Activated CD4-positive, alpha-beta T cell treated with anti-CD3 and anti-CD28 coated beads, Interleukin-2, amount 50 U/mL, for 1 hour (primary cell): ENCODE measurements around the gene DENND1A.

Source experiments
- DNase-seq: peaks from one replicate; pipeline ENCODE4 v3.0.0-alpha.2; 2020

The DENND1A gene

GRCh38 chr9:123722378-123722777 lies 207.5 kb downstream of the DENND1A start:
- DNase-seq, result no peak

GRCh38 chr9:123718188-123718587 lies 211.7 kb downstream of the DENND1A start:
- no peak for DNase-seq

- no peak for DNase-seq
Measured at GRCh38 chr9:123717581-123718175, 212.2 kb downstream of the DENND1A start.

GRCh38 chr9:123716339-123716945 lies 213.5 kb downstream of the DENND1A start:
- no peak for DNase-seq

- DNase-seq, result no peak
Measured at GRCh38 chr9:123715258-123715657, 214.7 kb downstream of the DENND1A start.

GRCh38 chr9:123713282-123713681 lies 216.6 kb downstream of the DENND1A start:
- DNase-seq, result no peak

- no peak for DNase-seq
Measured at GRCh38 chr9:123712399-123712798, 217.5 kb downstream of the DENND1A start.

- no peak for DNase-seq
Measured at GRCh38 chr9:123710299-123710698, 219.6 kb downstream of the DENND1A start.

- DNase-seq, result no peak
Measured at GRCh38 chr9:123702483-123702882, 227.4 kb downstream of the DENND1A start.

GRCh38 chr9:123697686-123698085 lies 232.2 kb downstream of the DENND1A start:
- no peak for DNase-seq

- DNase-seq, result no peak
Measured at GRCh38 chr9:123696476-123696875, 233.4 kb downstream of the DENND1A start.

GRCh38 chr9:123695386-123695785 lies 234.5 kb downstream of the DENND1A start:
- no peak for DNase-seq

- DNase-seq, result no peak
Measured at GRCh38 chr9:123691765-123692303, 238.1 kb downstream of the DENND1A start.

GRCh38 chr9:123689701-123690428 lies 240.1 kb downstream of the DENND1A start:
- DNase-seq, result no peak

- no peak for DNase-seq
Measured at GRCh38 chr9:123687246-123687751, 242.6 kb downstream of the DENND1A start.

- no peak for DNase-seq
Measured at GRCh38 chr9:123686829-123687192, 243.1 kb downstream of the DENND1A start.

- DNase-seq, result no peak
Measured at GRCh38 chr9:123686131-123686828, 243.6 kb downstream of the DENND1A start.

GRCh38 chr9:123685489-123686083 lies 244.3 kb downstream of the DENND1A start:
- DNase-seq, result no peak

- DNase-seq, result no peak
Measured at GRCh38 chr9:123684393-123685149, 245.4 kb downstream of the DENND1A start.

- DNase-seq, result no peak
Measured at GRCh38 chr9:123682746-123683145, 247.2 kb downstream of the DENND1A start.

- no peak for DNase-seq
Measured at GRCh38 chr9:123680352-123680751, 249.6 kb downstream of the DENND1A start.
